ENCODE data around the gene SLA2. TPM values are rescaled to one million over a fixed set of nuclear protein-coding genes. Genes with fewer than 3 reads are reported as not detected.

The SLA2 gene
- total RNA-seq, 1 experiment from 2014 or later: not detected

- Histone ChIP-seq H3K79me2 (ENCODE audit: low read depth) (no peaks in the 10 kb centered on the region), H3K9me2 (ENCODE audit: insufficient read depth) (no peaks in the 10 kb centered on the region), H2AFZ (no peak overlapping the region), H3K4me1 (replicated peaks; ENCODE audit: insufficient read depth) (no peaks in the 10 kb centered on the region), H3K27me3 (ENCODE audit: insufficient read depth, low read depth) (no peaks in the 10 kb centered on the region), H3F3A (ENCODE audit: insufficient read depth, low read depth) (no peaks in the 10 kb centered on the region), H3K27ac (no peak overlapping the region), H4K20me1 (ENCODE audit: insufficient read depth) (no peaks in the 10 kb centered on the region), H3K9me3 (ENCODE audit: insufficient read depth, low read depth) (no peaks in the 10 kb centered on the region), H3K4me2 (no peak overlapping the region), H3K36me3 (ENCODE audit: low read depth) (no peaks in the 10 kb centered on the region), H3K4me3 (no peak overlapping the region)
- CTCF ChIA-PET: no interaction called here
- no TSS peak for BruUV-seq (replicated peaks)
- POLR2A ChIA-PET (ENCODE audit: unreplicated experiment): no interaction called here
- intact Hi-C loops (cut with micrococcal nuclease; ENCODE audit: unreplicated experiment): no loop called here
- DNase-seq: no peak
- no peak for TF ChIP-seq EZH2 (IDR thresholded peaks at IDR 0.05; ENCODE audit: low read depth)
- TF ChIP-seq, protein P1, sequence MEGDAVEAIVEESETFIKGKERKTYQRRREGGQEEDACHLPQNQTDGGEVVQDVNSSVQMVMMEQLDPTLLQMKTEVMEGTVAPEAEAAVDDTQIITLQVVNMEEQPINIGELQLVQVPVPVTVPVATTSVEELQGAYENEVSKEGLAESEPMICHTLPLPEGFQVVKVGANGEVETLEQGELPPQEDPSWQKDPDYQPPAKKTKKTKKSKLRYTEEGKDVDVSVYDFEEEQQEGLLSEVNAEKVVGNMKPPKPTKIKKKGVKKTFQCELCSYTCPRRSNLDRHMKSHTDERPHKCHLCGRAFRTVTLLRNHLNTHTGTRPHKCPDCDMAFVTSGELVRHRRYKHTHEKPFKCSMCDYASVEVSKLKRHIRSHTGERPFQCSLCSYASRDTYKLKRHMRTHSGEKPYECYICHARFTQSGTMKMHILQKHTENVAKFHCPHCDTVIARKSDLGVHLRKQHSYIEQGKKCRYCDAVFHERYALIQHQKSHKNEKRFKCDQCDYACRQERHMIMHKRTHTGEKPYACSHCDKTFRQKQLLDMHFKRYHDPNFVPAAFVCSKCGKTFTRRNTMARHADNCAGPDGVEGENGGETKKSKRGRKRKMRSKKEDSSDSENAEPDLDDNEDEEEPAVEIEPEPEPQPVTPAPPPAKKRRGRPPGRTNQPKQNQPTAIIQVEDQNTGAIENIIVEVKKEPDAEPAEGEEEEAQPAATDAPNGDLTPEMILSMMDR (conservative IDR thresholded peaks at IDR 0.05): no peak
These were observed 17.0 kb upstream of the SLA2 start for GRCh38 chr20:36663031-36663430.

DNA sequence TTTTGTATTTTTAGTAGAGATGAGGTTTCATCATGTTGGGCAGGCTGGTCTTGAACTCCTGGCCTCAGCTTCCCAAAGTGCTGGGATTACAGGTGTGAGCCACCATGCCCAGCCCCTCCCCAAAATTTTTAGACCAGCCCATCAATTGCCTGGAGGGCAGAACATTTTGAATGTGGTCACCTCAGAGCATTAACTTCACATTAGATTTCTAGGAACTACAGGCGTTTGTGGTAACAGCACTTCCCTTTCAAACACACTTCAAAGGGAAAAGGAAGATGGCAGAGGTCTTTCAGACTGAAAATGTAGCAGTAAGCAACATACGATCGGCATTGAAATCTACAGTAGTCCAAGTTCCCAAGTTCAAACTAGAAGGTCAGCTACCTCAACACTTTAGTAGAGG is 12.3 kb upstream of the SLA2 start:
- intact Hi-C loops (cut with micrococcal nuclease; ENCODE audit: unreplicated experiment): no loop called here
- Histone ChIP-seq H3K36me3 (ENCODE audit: low read depth) (no peaks in the 10 kb centered on the region), H3K27me3 (ENCODE audit: insufficient read depth, low read depth) (no peaks in the 10 kb centered on the region), H2AFZ (no peak overlapping the region), H3K27ac (no peak overlapping the region), H3F3A (ENCODE audit: insufficient read depth, low read depth) (no peaks in the 10 kb centered on the region), H3K9me2 (ENCODE audit: insufficient read depth) (no peaks in the 10 kb centered on the region), H3K79me2 (ENCODE audit: low read depth) (no peaks in the 10 kb centered on the region), H3K4me3 (no peak overlapping the region), H4K20me1 (ENCODE audit: insufficient read depth) (no peaks in the 10 kb centered on the region), H3K4me1 (replicated peaks; ENCODE audit: insufficient read depth) (no peaks in the 10 kb centered on the region), H3K9me3 (ENCODE audit: insufficient read depth, low read depth) (no peaks in the 10 kb centered on the region), H3K4me2 (no peak overlapping the region)
- ChIA-PET CTCF (no interaction called here), POLR2A (ENCODE audit: unreplicated experiment) (no interaction called here)
- BruUV-seq (replicated peaks): no TSS peak
- TF ChIP-seq EZH2 (IDR thresholded peaks at IDR 0.05; ENCODE audit: low read depth): no peak
- TF ChIP-seq, protein P1 (conservative IDR thresholded peaks at IDR 0.05): no peak
- no peak for DNase-seq

DNA sequence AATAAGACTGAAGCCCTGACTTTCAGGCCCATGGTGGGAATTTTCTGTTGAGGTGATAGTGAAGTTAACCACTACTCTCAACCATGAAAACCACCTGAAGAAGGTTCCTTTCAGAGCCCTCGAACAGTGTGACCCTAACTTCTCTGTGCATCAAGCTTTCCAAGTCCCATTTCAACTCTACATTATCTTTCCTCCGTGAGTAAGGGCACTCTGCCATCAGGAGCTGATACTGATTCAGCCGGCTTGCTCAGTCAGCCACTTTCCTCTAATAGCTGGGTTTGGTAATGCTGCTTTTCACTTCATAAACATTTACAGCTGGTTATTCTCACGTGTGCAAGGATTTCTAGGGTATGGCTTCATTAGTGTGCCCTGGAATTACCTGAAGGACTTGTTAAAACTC is 10.7 kb upstream of the SLA2 start:
- H3K27me3 ChIP-seq (ENCODE audit: insufficient read depth, low read depth): no peaks in the 10 kb centered on the region
- POLR2A ChIA-PET (ENCODE audit: unreplicated experiment): no interaction called here
- no peaks in the 10 kb centered on the region for H3K36me3 ChIP-seq (ENCODE audit: low read depth)
- H2AFZ ChIP-seq: no peak overlapping the region
- no peak overlapping the region for H3K4me3 ChIP-seq
- H3K9me3 ChIP-seq (ENCODE audit: insufficient read depth, low read depth): no peaks in the 10 kb centered on the region
- no peaks in the 10 kb centered on the region for H3K4me1 ChIP-seq (replicated peaks; ENCODE audit: insufficient read depth)
- intact Hi-C loops (cut with micrococcal nuclease; ENCODE audit: unreplicated experiment): no loop called here
- H3F3A ChIP-seq (ENCODE audit: insufficient read depth, low read depth): no peaks in the 10 kb centered on the region
- H3K27ac ChIP-seq: no peak overlapping the region
- DNase-seq: no peak
- H3K9me2 ChIP-seq (ENCODE audit: insufficient read depth): no peaks in the 10 kb centered on the region
- CTCF ChIA-PET: no interaction called here
- H3K4me2 ChIP-seq: no peak overlapping the region
- no peaks in the 10 kb centered on the region for H3K79me2 ChIP-seq (ENCODE audit: low read depth)
- BruUV-seq (replicated peaks): no TSS peak
- no peaks in the 10 kb centered on the region for H4K20me1 ChIP-seq (ENCODE audit: insufficient read depth)
- TF ChIP-seq EZH2 (IDR thresholded peaks at IDR 0.05; ENCODE audit: low read depth): no peak
- TF ChIP-seq, protein P1 (conservative IDR thresholded peaks at IDR 0.05): no peak

Measured in PC-9 (cell line).